ENCODE measurements around the gene LDLRAD3.
A peak's percentile ranks its signal among the peaks of the same experiment; 100 is the strongest.

LDLRAD3 gene

GRCh38 chr11:36135076-36135475, 191.2 kb downstream of the LDLRAD3 start:
- no peak for DNase-seq (ENCODE audit: low spot score)

- DNase-seq (ENCODE audit: low spot score): no peak
Measured at GRCh38 chr11:36139767-36140166, 195.9 kb downstream of the LDLRAD3 start.

GRCh38 chr11:36141196-36141953, 197.5 kb downstream of the LDLRAD3 start:
- DNase-seq (ENCODE audit: low spot score): no peak

- DNase-seq (ENCODE audit: low spot score): no peak
Measured at GRCh38 chr11:36141956-36142355, 198.1 kb downstream of the LDLRAD3 start.

- DNase-seq (ENCODE audit: low spot score): no peak
Measured at GRCh38 chr11:36142439-36142838, 198.6 kb downstream of the LDLRAD3 start.

GRCh38 chr11:36142879-36143278, 199.0 kb downstream of the LDLRAD3 start:
- no peak for DNase-seq (ENCODE audit: low spot score)

GRCh38 chr11:36146437-36146836, 202.6 kb downstream of the LDLRAD3 start:
- DNase-seq (ENCODE audit: low spot score): no peak

GRCh38 chr11:36147491-36147890, 203.6 kb downstream of the LDLRAD3 start:
- no peak for DNase-seq (ENCODE audit: low spot score)

GRCh38 chr11:36148701-36149100, 204.8 kb downstream of the LDLRAD3 start:
- DNase-seq (ENCODE audit: low spot score): no peak

- peak; percentile 69 for DNase-seq (ENCODE audit: low spot score)
Measured at GRCh38 chr11:36149538-36150242, 205.8 kb downstream of the LDLRAD3 start.

- DNase-seq (ENCODE audit: low spot score): no peak
Measured at GRCh38 chr11:36150986-36151385, 207.1 kb downstream of the LDLRAD3 start.

GRCh38 chr11:36151933-36152580, 208.2 kb downstream of the LDLRAD3 start:
- DNase-seq (ENCODE audit: low spot score): no peak

GRCh38 chr11:36153551-36153950, 209.7 kb downstream of the LDLRAD3 start:
- no peak for DNase-seq (ENCODE audit: low spot score)

GRCh38 chr11:36155124-36155561, 211.3 kb downstream of the LDLRAD3 start:
- DNase-seq (ENCODE audit: low spot score): no peak

- DNase-seq (ENCODE audit: low spot score): no peak
Measured at GRCh38 chr11:36155770-36156160, 211.9 kb downstream of the LDLRAD3 start.

GRCh38 chr11:36156161-36156816, 212.4 kb downstream of the LDLRAD3 start:
- DNase-seq (ENCODE audit: low spot score): no peak

GRCh38 chr11:36156817-36157519, 213.1 kb downstream of the LDLRAD3 start:
- DNase-seq (ENCODE audit: low spot score): no peak

- no peak for DNase-seq (ENCODE audit: low spot score)
Measured at GRCh38 chr11:36160091-36160490, 216.2 kb downstream of the LDLRAD3 start.

GRCh38 chr11:36161572-36161971, 217.7 kb downstream of the LDLRAD3 start:
- DNase-seq (ENCODE audit: low spot score): no peak

- no peak for DNase-seq (ENCODE audit: low spot score)
Measured at GRCh38 chr11:36162006-36162882, 218.4 kb downstream of the LDLRAD3 start.
